ENCODE data around the gene GALM.

GALM gene

DNA sequence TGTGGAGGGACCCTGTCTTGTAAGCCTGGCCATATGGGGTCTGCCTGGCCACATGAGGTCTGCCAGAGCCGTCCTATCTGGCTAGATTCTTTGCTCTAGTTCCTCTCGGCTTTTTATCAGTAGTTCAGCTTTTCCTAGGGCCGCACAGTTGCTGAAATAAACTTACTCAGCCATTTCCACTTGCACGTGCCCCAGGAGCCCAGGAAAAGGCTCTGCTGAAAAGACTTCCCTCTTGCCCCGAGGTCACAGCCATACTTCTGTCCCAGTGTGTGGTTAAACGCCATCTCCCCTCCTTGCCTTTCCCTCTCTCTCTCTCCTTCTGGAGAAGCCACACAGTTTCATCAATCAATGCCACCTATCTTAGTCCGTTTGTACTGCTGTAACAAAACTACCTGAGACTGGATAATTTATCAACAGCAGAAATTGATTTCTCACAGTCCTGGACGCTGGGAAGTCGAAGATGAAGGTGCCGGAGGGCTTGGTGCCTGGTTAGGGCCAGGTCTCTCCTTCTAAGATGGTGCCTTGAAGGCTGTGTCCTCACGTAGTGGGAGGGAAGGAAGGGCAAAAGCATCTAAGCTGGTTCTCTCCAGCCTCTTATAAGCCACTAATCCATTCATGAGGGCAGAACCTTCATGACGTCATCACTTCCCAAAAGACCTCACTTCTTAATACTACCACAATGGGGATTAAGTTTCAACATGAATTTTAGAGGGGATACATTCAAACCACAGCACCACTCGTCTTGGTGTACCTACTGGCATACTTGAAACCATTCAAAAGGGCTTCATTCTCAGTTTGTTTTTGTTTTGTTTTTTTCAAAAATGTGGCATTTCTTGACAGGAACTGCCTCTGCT is 11.2 kb upstream of the GALM start:
- ChIA-PET CTCF (interaction anchor here (1.6 to 4.1 kb wide), 3 partner anchors 10 to 37 kb away, joined by 3 to 32 read pairs (median 8); partner anchors contain the start of gene GALM), POLR2A (no interaction called here)
- DNase-seq (ENCODE audit: extremely low spot score) = no peak
- no peak for TF ChIP-seq CTCF (IDR thresholded peaks at IDR 0.05; ENCODE audit: control extremely low read depth, extremely low read depth, low read depth, missing control alignments)

DNA sequence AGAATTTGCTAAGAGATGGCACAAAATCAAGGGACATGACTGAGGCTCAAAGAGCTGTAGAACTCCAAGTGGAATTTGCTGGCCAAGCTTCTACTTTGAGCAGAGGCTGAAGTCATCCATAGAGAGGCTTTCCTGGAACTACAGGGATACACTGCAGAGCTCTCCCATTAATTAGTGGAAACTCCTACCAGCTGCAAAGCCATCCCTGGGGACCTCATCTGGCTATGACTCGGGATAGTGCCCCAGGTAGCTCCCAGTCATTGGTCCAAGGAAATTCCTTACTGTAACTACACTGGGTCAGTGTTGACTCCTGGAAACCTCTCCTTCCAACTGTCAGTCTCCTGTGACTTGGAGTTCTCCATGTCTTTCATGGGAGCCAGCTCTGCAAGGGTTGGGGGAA is 10.5 kb upstream of the GALM start:
- ChIA-PET POLR2A (no interaction called here), CTCF (interaction anchor here (4.1 kb wide), 1 partner anchor 9 kb away, joined by 32 read pairs; the partner anchor contains the start of gene GALM)
- DNase-seq (ENCODE audit: extremely low spot score) = no peak
- no peak for TF ChIP-seq CTCF (IDR thresholded peaks at IDR 0.05; ENCODE audit: control extremely low read depth, extremely low read depth, low read depth, missing control alignments)

DNA sequence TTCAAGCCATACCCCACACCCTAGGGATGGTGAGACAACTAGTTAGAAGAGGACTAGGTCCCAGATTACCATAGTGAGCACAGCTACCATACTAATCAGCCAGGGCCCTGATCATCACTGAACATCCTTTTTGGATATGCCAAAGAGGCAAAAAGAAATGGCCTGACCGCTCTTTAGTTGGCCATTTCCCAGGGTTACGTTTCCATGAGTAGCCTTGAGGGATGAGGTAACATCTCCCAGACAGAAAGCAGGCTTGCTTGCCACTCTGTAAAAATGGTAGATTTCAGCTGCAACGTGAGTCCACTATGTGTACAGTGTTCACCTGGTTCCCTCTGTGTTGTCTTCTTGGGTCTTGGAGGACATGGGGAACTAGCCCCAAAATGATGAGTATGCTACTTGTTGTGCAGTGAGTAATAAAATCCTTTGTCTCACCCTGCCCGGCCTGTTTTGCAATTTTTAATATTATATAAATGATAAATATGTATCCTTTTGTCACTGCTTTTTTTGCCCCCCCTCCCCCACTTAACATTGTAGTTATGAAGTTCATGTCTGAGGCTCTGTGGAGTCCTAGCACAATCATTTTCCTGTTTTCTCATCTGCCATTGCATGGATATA is 8.9 kb upstream of the GALM start:
- no peak for TF ChIP-seq CTCF (IDR thresholded peaks at IDR 0.05; ENCODE audit: control extremely low read depth, extremely low read depth, low read depth, missing control alignments)
- no peak for DNase-seq (ENCODE audit: extremely low spot score)
- ChIA-PET POLR2A (no interaction called here), CTCF (no interaction called here)

DNA sequence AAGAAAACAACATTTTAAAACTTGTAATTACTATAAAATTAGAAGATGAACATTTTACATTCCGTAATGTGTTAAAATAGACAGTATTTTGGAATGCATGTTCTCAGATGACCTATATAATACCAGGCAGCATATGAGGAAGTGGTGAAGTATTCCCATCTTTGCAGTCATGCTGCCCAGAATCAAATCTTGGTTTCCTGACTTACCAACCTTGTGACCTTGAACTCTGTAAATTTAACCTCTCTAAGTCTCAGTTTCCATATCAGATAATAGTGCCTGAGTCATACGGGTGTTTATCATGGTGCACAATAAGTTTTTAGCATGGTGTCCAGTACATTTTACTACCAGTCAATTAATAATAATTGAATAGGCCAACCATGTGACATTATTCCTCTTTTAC is 7.3 kb upstream of the GALM start:
- ChIA-PET POLR2A (no interaction called here), CTCF (interaction anchor here (0.9 to 1.3 kb wide), 4 partner anchors 8 to 54 kb away, joined by 3 to 5 read pairs (median 3); no protein-coding TSS in a partner anchor)
- TF ChIP-seq CTCF (IDR thresholded peaks at IDR 0.05; ENCODE audit: control extremely low read depth, extremely low read depth, low read depth, missing control alignments) = no peak
- no peak for DNase-seq (ENCODE audit: extremely low spot score)

DNA sequence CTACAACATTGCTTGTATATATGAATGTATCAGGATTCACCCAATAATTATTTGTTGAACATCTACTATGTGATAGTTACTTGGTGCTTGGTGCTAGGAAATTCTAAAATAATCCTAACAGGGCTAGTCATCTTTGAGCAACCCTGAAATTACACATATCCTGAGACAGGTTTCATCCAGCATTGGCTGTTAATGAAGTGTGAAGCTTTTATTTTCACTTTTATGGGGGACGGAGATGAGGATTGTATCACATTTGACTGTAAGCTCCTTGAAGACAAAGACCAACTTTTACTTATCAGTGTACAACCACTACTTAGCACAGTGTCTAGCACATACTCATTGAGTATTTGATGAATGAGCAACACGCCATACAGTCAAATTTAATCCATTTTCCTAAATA is 6.8 kb upstream of the GALM start:
- no peak for DNase-seq (ENCODE audit: extremely low spot score)
- ChIA-PET CTCF (interaction anchor here (0.9 to 1.3 kb wide), 4 partner anchors 8 to 54 kb away, joined by 3 to 5 read pairs (median 3); no protein-coding TSS in a partner anchor), POLR2A (no interaction called here)
- no peak for TF ChIP-seq CTCF (IDR thresholded peaks at IDR 0.05; ENCODE audit: control extremely low read depth, extremely low read depth, low read depth, missing control alignments)

GRCh38 chr2:38660282-38660681 is 5.6 kb upstream of the GALM start:
- no peak for TF ChIP-seq CTCF (IDR thresholded peaks at IDR 0.05; ENCODE audit: control extremely low read depth, extremely low read depth, low read depth, missing control alignments)
- DNase-seq (ENCODE audit: extremely low spot score) = no peak
- ChIA-PET POLR2A (no interaction called here), CTCF (interaction anchor here (1.4 kb wide), 1 partner anchor 9 kb away, joined by 3 read pairs; no protein-coding TSS in a partner anchor)
